ENCODE data around the gene NPTXR. TPM values are rescaled to one million over a fixed set of nuclear protein-coding genes. Genes with fewer than 3 reads are reported as not detected.
"Not testable (repeated sequence)": the region's sequence is repeated elsewhere in the genome, so short reads cannot be mapped to it uniquely, and the experiment has no call there.

Gene NPTXR
- polyA plus RNA-seq, 3 donors = 0.04 TPM; not detected in 2

GRCh38 chr22:38858492-38858891 is 14.7 kb upstream of the NPTXR start:
- DNase-seq = no peak
- Histone ChIP-seq H2AFZ (ENCODE audit: insufficient read depth, low read depth, low read length, poor library complexity, severe bottlenecking) (no peak overlapping the region), H4K20me1 (ENCODE audit: insufficient read depth, low read length) (peaks cover 35% of the 10 kb centered on the region), H3K4me2 (replicated peaks; ENCODE audit: extremely low read depth, low read length, poor library complexity, severe bottlenecking) (no peak overlapping the region), H3K36me3 (replicated peaks in 1 of 2; ENCODE audit: control insufficient read depth in 1 of 2, insufficient read depth in 2 of 2, low read length in 2 of 2) (no peaks in the 10 kb centered on the region), H3K4me1 (ENCODE audit: control insufficient read depth in 1 of 2, insufficient read depth in 2 of 2, low read length in 2 of 2) (peaks cover 9 to 11% of the 10 kb centered on the region in 2 donors), H3K27ac (ENCODE audit: low read depth in 1 of 2, low read length in 2 of 2) (no peak overlapping the region), H3K4me3 (replicated peaks in 1 of 3; ENCODE audit: low read depth in 2 of 3, low read length in 3 of 3) (no peak overlapping the region), H3K9me3 (replicated peaks in 1 of 2; ENCODE audit: control insufficient read depth in 1 of 2, insufficient read depth in 1 of 2, low read length in 2 of 2) (no peaks in the 10 kb centered on the region), H3K79me2 (ENCODE audit: insufficient read depth, low read length) (no peaks in the 10 kb centered on the region), H3K9ac (ENCODE audit: insufficient read depth, low read length, poor library complexity, severe bottlenecking) (no peak overlapping the region), H3K27me3 (ENCODE audit: control insufficient read depth in 2 of 2, insufficient read depth in 2 of 2, low read length in 2 of 2) (no peaks in the 10 kb centered on the region)
- H3K4me3 Mint-ChIP-seq = no peak overlapping the region
- WGBS (ENCODE audit: insufficient coverage) = 84% methylated on average over 8 of the region's 9 CpGs
- intact Hi-C loops (cut with micrococcal nuclease) = no loop called here
- H3K27ac Mint-ChIP-seq = peak overlapping the region in 1 of 7 donors; percentile 1
- peaks cover 0 to 2% of the 10 kb centered on the region in 2 donors for H3K36me3 Mint-ChIP-seq
- H3K4me1 Mint-ChIP-seq = peaks cover 7% of the 10 kb centered on the region
- TF ChIP-seq CTCF (IDR thresholded peaks at IDR 0.05) = no peak
- peaks cover 3 to 13% (median 4%) of the 10 kb centered on the region in 3 donors for H3K27me3 Mint-ChIP-seq (ENCODE audit: low read depth in 3 of 3)
- peaks cover 0 to 2% (median 0%) of the 10 kb centered on the region in 7 donors for H3K9me3 Mint-ChIP-seq

- H3K9ac ChIP-seq (ENCODE audit: insufficient read depth, low read length, poor library complexity, severe bottlenecking); H3K27ac ChIP-seq (ENCODE audit: low read depth in 1 of 2, low read length in 2 of 2); H3K4me1 Mint-ChIP-seq; H3K9me3 Mint-ChIP-seq; H3K4me2 ChIP-seq (replicated peaks; ENCODE audit: extremely low read depth, low read length, poor library complexity, severe bottlenecking); DNase-seq; H3K9me3 ChIP-seq (replicated peaks in 1 of 2; ENCODE audit: control insufficient read depth in 1 of 2, insufficient read depth in 1 of 2, low read length in 2 of 2); H3K4me3 ChIP-seq (replicated peaks in 1 of 3; ENCODE audit: low read depth in 2 of 3, low read length in 3 of 3); intact Hi-C loops (cut with micrococcal nuclease); H2AFZ ChIP-seq (ENCODE audit: insufficient read depth, low read depth, low read length, poor library complexity, severe bottlenecking); H4K20me1 ChIP-seq (ENCODE audit: insufficient read depth, low read length); H3K79me2 ChIP-seq (ENCODE audit: insufficient read depth, low read length); H3K36me3 ChIP-seq (replicated peaks in 1 of 2; ENCODE audit: control insufficient read depth in 1 of 2, insufficient read depth in 2 of 2, low read length in 2 of 2); H3K27me3 ChIP-seq (ENCODE audit: control insufficient read depth in 2 of 2, insufficient read depth in 2 of 2, low read length in 2 of 2); H3K4me3 Mint-ChIP-seq; H3K36me3 Mint-ChIP-seq; H3K4me1 ChIP-seq (ENCODE audit: control insufficient read depth in 1 of 2, insufficient read depth in 2 of 2, low read length in 2 of 2): not testable (repeated sequence)
- H3K27me3 Mint-ChIP-seq (ENCODE audit: low read depth in 3 of 3) = peaks cover 6 to 17% (median 15%) of the 10 kb centered on the region in 3 donors
- WGBS (ENCODE audit: insufficient coverage) = 80% methylated on average over 1 of the region's 7 CpGs
- H3K27ac Mint-ChIP-seq = peak overlapping the region in 1 of 7 donors; percentile 26
Measured at GRCh38 chr22:38854476-38854875, 10.6 kb upstream of the NPTXR start.

- H4K20me1 ChIP-seq (ENCODE audit: insufficient read depth, low read length); H3K36me3 ChIP-seq (replicated peaks in 1 of 2; ENCODE audit: control insufficient read depth in 1 of 2, insufficient read depth in 2 of 2, low read length in 2 of 2); H3K4me3 ChIP-seq (replicated peaks in 1 of 3; ENCODE audit: low read depth in 2 of 3, low read length in 3 of 3); H3K9ac ChIP-seq (ENCODE audit: insufficient read depth, low read length, poor library complexity, severe bottlenecking); H2AFZ ChIP-seq (ENCODE audit: insufficient read depth, low read depth, low read length, poor library complexity, severe bottlenecking); H3K4me3 Mint-ChIP-seq; H3K27me3 ChIP-seq (ENCODE audit: control insufficient read depth in 2 of 2, insufficient read depth in 2 of 2, low read length in 2 of 2); DNase-seq; H3K27ac ChIP-seq (ENCODE audit: low read depth in 1 of 2, low read length in 2 of 2); intact Hi-C loops (cut with micrococcal nuclease); H3K4me2 ChIP-seq (replicated peaks; ENCODE audit: extremely low read depth, low read length, poor library complexity, severe bottlenecking); H3K36me3 Mint-ChIP-seq; H3K9me3 Mint-ChIP-seq; H3K79me2 ChIP-seq (ENCODE audit: insufficient read depth, low read length); H3K27ac Mint-ChIP-seq; H3K4me1 ChIP-seq (ENCODE audit: control insufficient read depth in 1 of 2, insufficient read depth in 2 of 2, low read length in 2 of 2); H3K4me1 Mint-ChIP-seq; H3K9me3 ChIP-seq (replicated peaks in 1 of 2; ENCODE audit: control insufficient read depth in 1 of 2, insufficient read depth in 1 of 2, low read length in 2 of 2): not testable (repeated sequence)
- peaks cover 7 to 21% (median 15%) of the 10 kb centered on the region in 3 donors for H3K27me3 Mint-ChIP-seq (ENCODE audit: low read depth in 3 of 3)
- WGBS (ENCODE audit: insufficient coverage) = 79% methylated on average over 2 of the region's 5 CpGs
Measured at GRCh38 chr22:38853883-38854282, 10.1 kb upstream of the NPTXR start.
